ENCODE data around the gene PARP6. TPM values are rescaled to one million over a fixed set of nuclear protein-coding genes. Genes with fewer than 3 reads are reported as not detected.

PARP6 gene
- total RNA-seq, 2 donors from 2014 or later, result 87.3 to 92.1 TPM

GRCh38 chr15:72319360-72319984 lies 47.1 kb upstream of the PARP6 start:
- no peak overlapping the region for H3K4me3 ChIP-seq (ENCODE audit: low read length)
- H3K36me3 Mint-ChIP-seq (ENCODE audit: low read depth), result peaks cover 7% of the 10 kb centered on the region
- peak overlapping the region; percentile 68 for H3K4me3 Mint-ChIP-seq
- no peak overlapping the region for H3K27ac ChIP-seq (ENCODE audit: low read depth, low read length)
- H3K4me1 Mint-ChIP-seq, result peaks cover 4% of the 10 kb centered on the region
- no peaks in the 10 kb centered on the region for H3K4me1 ChIP-seq (ENCODE audit: control insufficient read depth, insufficient read depth, low read length)
- H3K27me3 ChIP-seq (ENCODE audit: control insufficient read depth, insufficient read depth, low read length, poor library complexity, severe bottlenecking), result peaks cover 48% of the 10 kb centered on the region
- H3K27me3 Mint-ChIP-seq (ENCODE audit: insufficient read depth), result peaks cover 58% of the 10 kb centered on the region
- H3K9ac ChIP-seq (ENCODE audit: extremely low read depth, low read length, poor library complexity, severe bottlenecking), result no peak overlapping the region
- no peaks in the 10 kb centered on the region for H3K36me3 ChIP-seq (ENCODE audit: control insufficient read depth, insufficient read depth, low read length)
- WGBS, 2 experiments (ENCODE audit: insufficient coverage in 1 of 2, insufficient read length in 1 of 2), result 6 to 15% methylated on average over 3 to 42 of the region's 48 CpGs
- DNase-seq, result peak; percentile 96
- no peak overlapping the region for H3K27ac Mint-ChIP-seq
- peaks cover 12% of the 10 kb centered on the region for H3K9me3 Mint-ChIP-seq
- TF ChIP-seq CTCF (conservative IDR thresholded peaks at IDR 0.05), result no peak
- peaks cover 14% of the 10 kb centered on the region for H3K9me3 ChIP-seq (ENCODE audit: control insufficient read depth, low read length)

- H3K36me3 Mint-ChIP-seq (ENCODE audit: low read depth), result peaks cover 2% of the 10 kb centered on the region
- H3K27ac ChIP-seq (ENCODE audit: low read depth, low read length), result no peak overlapping the region
- H3K4me3 Mint-ChIP-seq, result peak overlapping the region; percentile 68
- H3K27me3 Mint-ChIP-seq (ENCODE audit: insufficient read depth), result peaks cover 58% of the 10 kb centered on the region
- peaks cover 4% of the 10 kb centered on the region for H3K4me1 Mint-ChIP-seq
- no peak overlapping the region for H3K9ac ChIP-seq (ENCODE audit: extremely low read depth, low read length, poor library complexity, severe bottlenecking)
- peaks cover 3% of the 10 kb centered on the region for H3K9me3 Mint-ChIP-seq
- no peak for DNase-seq
- H3K4me1 ChIP-seq (ENCODE audit: control insufficient read depth, insufficient read depth, low read length), result no peaks in the 10 kb centered on the region
- TF ChIP-seq CTCF (conservative IDR thresholded peaks at IDR 0.05), result no peak
- peaks cover 4% of the 10 kb centered on the region for H3K9me3 ChIP-seq (ENCODE audit: control insufficient read depth, low read length)
- H3K4me3 ChIP-seq (ENCODE audit: low read length), result no peak overlapping the region
- no peaks in the 10 kb centered on the region for H3K36me3 ChIP-seq (ENCODE audit: control insufficient read depth, insufficient read depth, low read length)
- WGBS, 2 experiments (ENCODE audit: insufficient coverage in 1 of 2, insufficient read length in 1 of 2), result 52% methylated on average over 2 of the region's 2 CpGs; no CpG with 5 or more reads in 1 of the 2 experiments
- H3K27ac Mint-ChIP-seq, result no peak overlapping the region
- H3K27me3 ChIP-seq (ENCODE audit: control insufficient read depth, insufficient read depth, low read length, poor library complexity, severe bottlenecking), result peaks cover 48% of the 10 kb centered on the region
Measured at GRCh38 chr15:72318408-72318942, 46.1 kb upstream of the PARP6 start.

GRCh38 chr15:72315706-72316370 lies 43.5 kb upstream of the PARP6 start:
- H3K4me1 Mint-ChIP-seq, result peaks cover 4% of the 10 kb centered on the region
- peaks cover 57% of the 10 kb centered on the region for H3K27me3 Mint-ChIP-seq (ENCODE audit: insufficient read depth)

More at GRCh38 chr15:72315706-72316370, 43.5 kb upstream of the PARP6 start:
- no peak for TF ChIP-seq CTCF (conservative IDR thresholded peaks at IDR 0.05)
- Mint-ChIP-seq H3K4me3 (no peak overlapping the region), H3K36me3 (ENCODE audit: low read depth) (no peaks in the 10 kb centered on the region), H3K27ac (no peak overlapping the region), H3K9me3 (no peaks in the 10 kb centered on the region)
- WGBS, 2 experiments (ENCODE audit: insufficient coverage in 1 of 2, insufficient read length in 1 of 2), result 69 to 77% methylated on average over 4 to 5 of the region's 6 CpGs
- no peaks in the 10 kb centered on the region for H3K36me3 ChIP-seq (ENCODE audit: control insufficient read depth, insufficient read depth, low read length)
- no peak overlapping the region for H3K9ac ChIP-seq (ENCODE audit: extremely low read depth, low read length, poor library complexity, severe bottlenecking)
- peaks cover 48% of the 10 kb centered on the region for H3K27me3 ChIP-seq (ENCODE audit: control insufficient read depth, insufficient read depth, low read length, poor library complexity, severe bottlenecking)
- no peak overlapping the region for H3K27ac ChIP-seq (ENCODE audit: low read depth, low read length)
- no peak overlapping the region for H3K4me3 ChIP-seq (ENCODE audit: low read length)
- no peaks in the 10 kb centered on the region for H3K4me1 ChIP-seq (ENCODE audit: control insufficient read depth, insufficient read depth, low read length)
- DNase-seq, result no peak
- no peaks in the 10 kb centered on the region for H3K9me3 ChIP-seq (ENCODE audit: control insufficient read depth, low read length)

Measured in endodermal cell (in vitro differentiated cells).